ENCODE results near the gene TSPAN16. TPM values are rescaled to one million over a fixed set of nuclear protein-coding genes. Genes with fewer than 3 reads are reported as not detected.

TSPAN16 gene
- total and polyA plus RNA-seq, 2 of the 13 experiments (the other 11 are each of a cell fraction or from before 2014, with no cell fraction given): not detected

- TF ChIP-seq, protein P1, sequence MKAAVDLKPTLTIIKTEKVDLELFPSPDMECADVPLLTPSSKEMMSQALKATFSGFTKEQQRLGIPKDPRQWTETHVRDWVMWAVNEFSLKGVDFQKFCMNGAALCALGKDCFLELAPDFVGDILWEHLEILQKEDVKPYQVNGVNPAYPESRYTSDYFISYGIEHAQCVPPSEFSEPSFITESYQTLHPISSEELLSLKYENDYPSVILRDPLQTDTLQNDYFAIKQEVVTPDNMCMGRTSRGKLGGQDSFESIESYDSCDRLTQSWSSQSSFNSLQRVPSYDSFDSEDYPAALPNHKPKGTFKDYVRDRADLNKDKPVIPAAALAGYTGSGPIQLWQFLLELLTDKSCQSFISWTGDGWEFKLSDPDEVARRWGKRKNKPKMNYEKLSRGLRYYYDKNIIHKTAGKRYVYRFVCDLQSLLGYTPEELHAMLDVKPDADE (CRISPR knock-in tag; IDR thresholded peaks at IDR 0.05): no peak
- TF ChIP-seq HMG20B (CRISPR knock-in tag; conservative IDR thresholded peaks at IDR 0.05) (no peak), ZNF20 (CRISPR knock-in tag; IDR thresholded peaks at IDR 0.05) (no peak), GABPB1 (CRISPR knock-in tag; IDR thresholded peaks at IDR 0.05) (peak; percentile 76), HNRNPK (IDR thresholded peaks at IDR 0.05; ENCODE audit: low read depth, low read length, poor library complexity, severe bottlenecking) (peak; percentile 49), ZBTB1 (CRISPR knock-in tag; IDR thresholded peaks at IDR 0.05; ENCODE audit: borderline replicate concordance) (no peak), ZNF296 (CRISPR knock-in tag; conservative IDR thresholded peaks at IDR 0.05) (no peak), IRF2 (CRISPR knock-in tag; IDR thresholded peaks at IDR 0.05) (0 out of 2 replicates have a peak, but pooled peaks have one; percentile 36), HDAC2 (CRISPR knock-in tag; IDR thresholded peaks at IDR 0.05) (peak; percentile 61; the same call in 1 of the 2 replicates), ZNF430 (CRISPR knock-in tag; IDR thresholded peaks at IDR 0.05) (no peak), ZNF781 (CRISPR knock-in tag; IDR thresholded peaks at IDR 0.05; ENCODE audit: borderline replicate concordance, not compliant biosample characterization) (no peak), ELK4 (CRISPR knock-in tag; IDR thresholded peaks at IDR 0.05; ENCODE audit: borderline replicate concordance) (no peak), MED13 (CRISPR knock-in tag; IDR thresholded peaks at IDR 0.05) (no peak), ZNF510 (CRISPR knock-in tag; IDR thresholded peaks at IDR 0.05; ENCODE audit: low read depth) (no peak)
- TF ChIP-seq, protein P2, sequence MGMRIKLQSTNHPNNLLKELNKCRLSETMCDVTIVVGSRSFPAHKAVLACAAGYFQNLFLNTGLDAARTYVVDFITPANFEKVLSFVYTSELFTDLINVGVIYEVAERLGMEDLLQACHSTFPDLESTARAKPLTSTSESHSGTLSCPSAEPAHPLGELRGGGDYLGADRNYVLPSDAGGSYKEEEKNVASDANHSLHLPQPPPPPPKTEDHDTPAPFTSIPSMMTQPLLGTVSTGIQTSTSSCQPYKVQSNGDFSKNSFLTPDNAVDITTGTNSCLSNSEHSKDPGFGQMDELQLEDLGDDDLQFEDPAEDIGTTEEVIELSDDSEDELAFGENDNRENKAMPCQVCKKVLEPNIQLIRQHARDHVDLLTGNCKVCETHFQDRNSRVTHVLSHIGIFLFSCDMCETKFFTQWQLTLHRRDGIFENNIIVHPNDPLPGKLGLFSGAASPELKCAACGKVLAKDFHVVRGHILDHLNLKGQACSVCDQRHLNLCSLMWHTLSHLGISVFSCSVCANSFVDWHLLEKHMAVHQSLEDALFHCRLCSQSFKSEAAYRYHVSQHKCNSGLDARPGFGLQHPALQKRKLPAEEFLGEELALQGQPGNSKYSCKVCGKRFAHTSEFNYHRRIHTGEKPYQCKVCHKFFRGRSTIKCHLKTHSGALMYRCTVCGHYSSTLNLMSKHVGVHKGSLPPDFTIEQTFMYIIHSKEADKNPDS (CRISPR knock-in tag; IDR thresholded peaks at IDR 0.05): no peak
- TF ChIP-seq, protein P3, sequence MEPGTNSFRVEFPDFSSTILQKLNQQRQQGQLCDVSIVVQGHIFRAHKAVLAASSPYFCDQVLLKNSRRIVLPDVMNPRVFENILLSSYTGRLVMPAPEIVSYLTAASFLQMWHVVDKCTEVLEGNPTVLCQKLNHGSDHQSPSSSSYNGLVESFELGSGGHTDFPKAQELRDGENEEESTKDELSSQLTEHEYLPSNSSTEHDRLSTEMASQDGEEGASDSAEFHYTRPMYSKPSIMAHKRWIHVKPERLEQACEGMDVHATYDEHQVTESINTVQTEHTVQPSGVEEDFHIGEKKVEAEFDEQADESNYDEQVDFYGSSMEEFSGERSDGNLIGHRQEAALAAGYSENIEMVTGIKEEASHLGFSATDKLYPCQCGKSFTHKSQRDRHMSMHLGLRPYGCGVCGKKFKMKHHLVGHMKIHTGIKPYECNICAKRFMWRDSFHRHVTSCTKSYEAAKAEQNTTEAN (CRISPR knock-in tag; conservative IDR thresholded peaks at IDR 0.05): no peak
- TF ChIP-seq, protein P4, sequence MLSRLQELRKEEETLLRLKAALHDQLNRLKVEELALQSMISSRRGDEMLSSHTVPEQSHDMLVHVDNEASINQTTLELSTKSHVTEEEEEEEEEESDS (CRISPR knock-in tag; IDR thresholded peaks at IDR 0.05; ENCODE audit: borderline replicate concordance): no peak
- TF ChIP-seq, protein P5, sequence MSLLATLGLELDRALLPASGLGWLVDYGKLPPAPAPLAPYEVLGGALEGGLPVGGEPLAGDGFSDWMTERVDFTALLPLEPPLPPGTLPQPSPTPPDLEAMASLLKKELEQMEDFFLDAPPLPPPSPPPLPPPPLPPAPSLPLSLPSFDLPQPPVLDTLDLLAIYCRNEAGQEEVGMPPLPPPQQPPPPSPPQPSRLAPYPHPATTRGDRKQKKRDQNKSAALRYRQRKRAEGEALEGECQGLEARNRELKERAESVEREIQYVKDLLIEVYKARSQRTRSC (CRISPR knock-in tag; IDR thresholded peaks at IDR 0.05; ENCODE audit: low read depth): no peak
- TF ChIP-seq, protein P6, sequence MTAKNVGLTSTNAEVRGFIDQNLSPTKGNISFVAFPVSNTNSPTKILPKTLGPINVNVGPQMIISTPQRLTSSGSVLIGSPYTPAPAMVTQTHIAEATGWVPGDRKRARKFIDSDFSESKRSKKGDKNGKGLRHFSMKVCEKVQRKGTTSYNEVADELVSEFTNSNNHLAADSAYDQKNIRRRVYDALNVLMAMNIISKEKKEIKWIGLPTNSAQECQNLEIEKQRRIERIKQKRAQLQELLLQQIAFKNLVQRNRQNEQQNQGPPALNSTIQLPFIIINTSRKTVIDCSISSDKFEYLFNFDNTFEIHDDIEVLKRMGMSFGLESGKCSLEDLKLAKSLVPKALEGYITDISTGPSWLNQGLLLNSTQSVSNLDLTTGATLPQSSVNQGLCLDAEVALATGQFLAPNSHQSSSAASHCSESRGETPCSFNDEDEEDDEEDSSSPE (CRISPR knock-in tag; IDR thresholded peaks at IDR 0.05): 0 out of 2 replicates have a peak, but pooled peaks have one; percentile 25
These were observed 2.2 kb upstream of the TSPAN16 start (continued) for GRCh38 chr19:11293433-11294389.
